Measurements from ENCODE around the gene PTPA.

PTPA gene

DNA sequence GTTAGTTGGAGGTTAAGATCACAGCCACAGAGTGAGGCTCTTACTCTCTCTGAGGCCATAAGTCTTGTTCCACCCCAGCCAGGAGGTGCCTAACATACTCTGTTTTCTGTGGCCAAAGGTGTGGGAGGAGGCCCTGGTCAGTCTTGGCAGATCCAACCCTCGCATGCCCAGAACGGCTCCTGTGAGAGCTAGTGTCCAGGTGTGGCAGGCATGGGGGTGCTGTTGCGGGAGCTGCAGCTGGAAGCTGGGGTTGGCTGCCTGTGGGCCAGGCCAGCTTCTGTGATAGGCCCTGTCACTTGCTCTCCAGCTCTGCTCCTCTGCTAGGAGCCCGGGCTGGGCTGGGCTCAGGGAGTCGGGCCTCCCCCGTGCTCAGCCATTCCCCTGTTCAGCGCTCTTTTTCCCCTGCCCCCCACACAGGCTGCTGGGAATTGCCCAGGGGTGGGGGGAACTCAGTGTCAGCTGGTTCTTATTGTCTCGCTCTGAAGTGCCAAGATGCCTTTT lies 35.3 kb downstream of the PTPA start:
- TF ChIP-seq, protein P1, sequence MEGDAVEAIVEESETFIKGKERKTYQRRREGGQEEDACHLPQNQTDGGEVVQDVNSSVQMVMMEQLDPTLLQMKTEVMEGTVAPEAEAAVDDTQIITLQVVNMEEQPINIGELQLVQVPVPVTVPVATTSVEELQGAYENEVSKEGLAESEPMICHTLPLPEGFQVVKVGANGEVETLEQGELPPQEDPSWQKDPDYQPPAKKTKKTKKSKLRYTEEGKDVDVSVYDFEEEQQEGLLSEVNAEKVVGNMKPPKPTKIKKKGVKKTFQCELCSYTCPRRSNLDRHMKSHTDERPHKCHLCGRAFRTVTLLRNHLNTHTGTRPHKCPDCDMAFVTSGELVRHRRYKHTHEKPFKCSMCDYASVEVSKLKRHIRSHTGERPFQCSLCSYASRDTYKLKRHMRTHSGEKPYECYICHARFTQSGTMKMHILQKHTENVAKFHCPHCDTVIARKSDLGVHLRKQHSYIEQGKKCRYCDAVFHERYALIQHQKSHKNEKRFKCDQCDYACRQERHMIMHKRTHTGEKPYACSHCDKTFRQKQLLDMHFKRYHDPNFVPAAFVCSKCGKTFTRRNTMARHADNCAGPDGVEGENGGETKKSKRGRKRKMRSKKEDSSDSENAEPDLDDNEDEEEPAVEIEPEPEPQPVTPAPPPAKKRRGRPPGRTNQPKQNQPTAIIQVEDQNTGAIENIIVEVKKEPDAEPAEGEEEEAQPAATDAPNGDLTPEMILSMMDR (IDR thresholded peaks at IDR 0.05; ENCODE audit: low read depth, low read length, missing control alignments): no peak
- no peak overlapping the region for H3K4me3 ChIP-seq (ENCODE audit: low read depth, low read length)
- no peak for DNase-seq (ENCODE audit: low read depth)
- in situ Hi-C loops (cut with HindIII; ENCODE audit: low sequenced_read_pairs): no loop called here

DNA sequence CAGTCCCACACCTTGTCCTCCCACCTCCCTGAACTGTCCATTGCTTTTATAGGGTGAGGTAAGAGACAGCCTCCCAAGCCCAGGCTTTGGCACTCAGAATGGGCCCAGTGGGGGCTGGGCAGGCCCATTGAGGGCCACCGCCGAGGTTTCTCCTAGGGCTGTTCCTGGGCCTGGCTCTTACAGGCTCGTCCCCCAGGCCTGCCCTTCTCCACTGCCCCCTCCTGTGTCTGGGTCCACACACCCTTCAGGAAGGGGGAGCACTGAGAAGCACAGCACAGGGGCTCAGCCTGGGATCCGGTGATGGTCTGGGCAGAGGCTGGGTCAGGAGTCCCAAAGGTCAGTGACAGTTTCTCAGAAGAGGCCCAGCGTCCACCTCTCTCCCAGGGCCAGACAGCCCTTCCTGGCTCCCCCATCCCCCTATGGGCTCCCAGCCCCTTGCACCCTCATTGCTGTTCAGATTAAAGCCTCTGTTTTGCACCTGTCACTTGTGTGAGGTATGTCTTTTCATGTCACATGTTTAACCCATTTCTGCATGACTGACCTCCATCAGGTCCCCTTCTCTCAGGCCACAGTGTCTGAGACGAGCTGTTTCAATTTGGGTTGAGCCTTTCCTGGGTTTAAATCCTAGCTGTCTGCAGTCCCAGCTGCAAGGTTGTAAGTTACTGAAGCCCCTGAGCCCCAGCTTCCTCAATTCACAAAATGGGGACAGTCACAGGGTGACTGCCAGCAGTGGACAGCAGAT lies 37.4 kb downstream of the PTPA start:
- DNase-seq (ENCODE audit: low read depth): no peak
- in situ Hi-C loops (cut with HindIII; ENCODE audit: low sequenced_read_pairs): no loop called here
- TF ChIP-seq, protein P1 (IDR thresholded peaks at IDR 0.05; ENCODE audit: low read depth, low read length, missing control alignments): no peak
- H3K4me3 ChIP-seq (ENCODE audit: low read depth, low read length): no peak overlapping the region

DNA sequence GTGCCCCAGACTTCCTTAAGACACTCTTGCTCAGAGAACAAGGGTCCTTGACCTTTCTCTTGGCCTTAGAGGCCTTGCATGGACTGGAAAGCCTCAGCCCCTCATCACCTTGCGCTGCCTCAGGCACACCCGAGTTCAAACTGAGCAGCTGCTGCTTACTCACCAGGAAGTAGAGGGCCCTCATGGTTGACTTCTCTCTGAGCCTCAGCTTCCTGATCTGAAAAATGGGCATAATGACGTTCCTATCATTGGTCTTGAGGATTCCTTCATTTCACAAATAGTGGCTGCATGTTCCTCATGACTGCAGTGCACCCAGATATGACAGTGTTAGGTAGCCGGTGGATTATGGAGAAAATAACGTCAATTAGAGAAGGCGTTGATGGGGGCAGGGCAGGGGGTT lies 38.2 kb downstream of the PTPA start:
- no peak overlapping the region for H3K4me3 ChIP-seq (ENCODE audit: low read depth, low read length)
- TF ChIP-seq, protein P1 (IDR thresholded peaks at IDR 0.05; ENCODE audit: low read depth, low read length, missing control alignments): no peak
- in situ Hi-C loops (cut with HindIII; ENCODE audit: low sequenced_read_pairs): no loop called here
- DNase-seq (ENCODE audit: low read depth): no peak

DNA sequence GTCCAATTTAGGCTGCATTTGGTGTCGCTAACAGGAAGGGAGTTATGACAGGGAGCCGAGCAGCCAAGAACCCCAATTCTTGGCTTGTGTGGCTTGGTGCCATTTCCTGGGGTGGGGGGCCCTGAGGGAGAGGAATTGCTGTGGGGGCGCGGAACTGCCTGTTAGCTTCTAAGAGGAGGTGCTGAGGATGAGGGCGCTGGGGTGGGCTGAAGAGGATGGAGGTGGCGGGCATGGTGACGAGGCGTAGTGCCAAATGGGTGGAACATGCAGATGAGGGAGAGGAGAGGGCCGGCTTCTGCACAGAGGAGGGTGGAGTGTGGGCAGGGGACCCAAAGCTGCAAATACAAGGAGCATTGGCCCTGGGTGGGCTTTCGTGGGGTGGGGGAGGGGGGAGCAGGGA lies 38.9 kb downstream of the PTPA start:
- no peak overlapping the region for H3K4me3 ChIP-seq (ENCODE audit: low read depth, low read length)
- TF ChIP-seq, protein P1 (IDR thresholded peaks at IDR 0.05; ENCODE audit: low read depth, low read length, missing control alignments): no peak
- no peak for DNase-seq (ENCODE audit: low read depth)
- in situ Hi-C loops (cut with HindIII; ENCODE audit: low sequenced_read_pairs): no loop called here

DNA sequence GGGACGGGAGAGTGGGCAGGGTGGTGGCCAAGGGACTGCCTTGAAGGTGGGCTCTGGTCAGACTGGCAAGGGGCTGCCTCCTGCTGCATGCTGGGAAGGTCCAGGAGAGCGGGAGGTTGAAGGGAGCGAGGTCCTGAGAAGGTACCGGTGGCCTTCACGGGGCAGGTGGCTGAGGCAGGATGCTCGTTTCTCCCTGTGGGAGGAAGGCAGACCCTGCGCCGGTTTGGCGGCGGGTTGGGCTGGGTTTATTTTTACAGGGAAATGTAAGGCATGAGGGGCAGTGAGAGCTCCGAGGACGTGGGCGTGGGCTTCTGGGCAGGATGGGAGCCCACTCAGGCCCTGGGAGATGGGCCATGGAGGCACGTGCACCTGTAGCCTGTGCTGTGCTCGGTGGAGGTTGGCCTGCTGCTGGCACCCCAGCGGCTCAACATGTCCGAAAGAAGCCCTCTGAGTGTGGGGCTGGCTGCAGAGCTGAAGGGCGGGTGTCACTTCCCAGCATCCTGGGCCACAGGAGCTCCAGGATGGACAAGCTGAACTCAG lies 39.5 kb downstream of the PTPA start:
- TF ChIP-seq, protein P1 (IDR thresholded peaks at IDR 0.05; ENCODE audit: low read depth, low read length, missing control alignments): no peak
- in situ Hi-C loops (cut with HindIII; ENCODE audit: low sequenced_read_pairs): no loop called here
- no peak overlapping the region for H3K4me3 ChIP-seq (ENCODE audit: low read depth, low read length)
- no peak for DNase-seq (ENCODE audit: low read depth)

DNA sequence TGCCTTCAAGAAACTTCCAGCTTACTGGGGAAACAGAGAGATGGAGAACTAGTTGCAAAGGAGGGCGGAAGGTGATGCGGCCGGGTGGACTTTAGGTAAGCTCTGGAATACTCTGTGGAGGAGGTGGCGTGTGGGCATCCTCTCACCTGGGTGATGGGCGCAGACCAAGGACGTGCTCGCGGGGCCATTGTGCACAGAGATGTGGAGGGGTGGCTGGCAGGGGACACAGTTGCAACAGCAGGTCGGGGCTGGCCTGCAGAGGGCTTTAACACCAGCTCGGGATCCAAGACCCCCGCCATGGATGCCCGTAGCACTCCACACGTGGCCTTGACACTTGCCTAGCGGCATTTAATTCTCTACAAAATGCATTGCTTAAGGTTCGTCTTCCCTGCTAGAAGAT lies 40.3 kb downstream of the PTPA start:
- H3K4me3 ChIP-seq (ENCODE audit: low read depth, low read length): no peak overlapping the region
- TF ChIP-seq, protein P1 (IDR thresholded peaks at IDR 0.05; ENCODE audit: low read depth, low read length, missing control alignments): no peak
- no peak for DNase-seq (ENCODE audit: low read depth)
- in situ Hi-C loops (cut with HindIII; ENCODE audit: low sequenced_read_pairs): no loop called here
